Smooth muscle cell (in vitro differentiated cells): ENCODE data around the gene LRRC8C. TPM values are rescaled to one million over a fixed set of nuclear protein-coding genes. Genes with fewer than 3 reads are reported as not detected.

ENCODE experiments used
- DNase-seq: peaks from one replicate; lab custom pipeline; 2025; ENCODE audit not compliant: unreplicated experiment; lab: John Stamatoyannopoulos, UW
- H2AFZ ChIP-seq: fragments of 200-600 bp; sonication (generic); 2 replicates; pipeline ENCODE4 v1.6.0; 2016; ENCODE audit warnings: antibody characterized with exemption, low read depth, mild to moderate bottlenecking
- H3F3A ChIP-seq: fragments of 200-600 bp; sonication (generic); 2 replicates; pipeline ENCODE4 v1.6.0; 2017; ENCODE audit warnings: antibody characterized with exemption, low read depth
- H3K27ac ChIP-seq: fragments of 200-600 bp; sonication (generic); 2 replicates; pipeline ENCODE4 v1.5.1; 2016; ENCODE audit warnings: low read depth, mild to moderate bottlenecking
- H3K27me3 ChIP-seq: fragments of 200-600 bp; sonication (generic); 2 replicates; pipeline ENCODE4 v1.6.1; 2016; ENCODE audit warnings: low read depth, mild to moderate bottlenecking
- H3K36me3 ChIP-seq: fragments of 200-600 bp; sonication (generic); 2 replicates; pipeline ENCODE4 v1.5.1; 2016; ENCODE audit warnings: low read depth
- H3K4me1 ChIP-seq: fragments of 200-600 bp; sonication (generic); 2 replicates; pipeline ENCODE4 v1.5.1; 2016; ENCODE audit warnings: low read depth
- H3K4me2 ChIP-seq: fragments of 200-600 bp; sonication (generic); 2 replicates; pipeline ENCODE4 v1.6.0; 2016; ENCODE audit warnings: mild to moderate bottlenecking
- H3K4me3 ChIP-seq: fragments of 200-600 bp; sonication (generic); 2 replicates; pipeline ENCODE4 v1.5.1; 2016; ENCODE audit warnings: mild to moderate bottlenecking
- H3K79me2 ChIP-seq: fragments of 200-600 bp; sonication (generic); 2 replicates; pipeline ENCODE4 v1.6.0; 2016; ENCODE audit warnings: low read depth, mild to moderate bottlenecking
- H3K9ac ChIP-seq: fragments of 200-600 bp; sonication (generic); 2 replicates; pipeline ENCODE4 v1.6.0; 2016; ENCODE audit warnings: low read depth
- H3K9me3 ChIP-seq: fragments of 200-600 bp; sonication (generic); replicated peaks from 2 replicates; pipeline ENCODE4 v1.5.1; 2016; ENCODE audit warnings: low read depth
- H4K20me1 ChIP-seq: fragments of 200-600 bp; sonication (generic); 2 replicates; pipeline ENCODE4 v1.6.0; 2016; ENCODE audit warnings: low read depth
- CTCF ChIP-seq: fragments of 200-600 bp; sonication (generic); IDR thresholded peaks from 2 replicates; pipeline ENCODE4 v1.5.1; 2017; ENCODE audit warnings: borderline replicate concordance, mild to moderate bottlenecking, antibody characterized with exemption; ENCODE audit not compliant: insufficient read depth, poor library complexity, severe bottlenecking
- WGBS: methylation state at CpG from one replicate; pipeline ENCODE4 v1.1.7; 2016; ENCODE audit warnings: low lambda C conversion rate; 5-methylcytosine and 5-hydroxymethylcytosine counted together
- polyA plus RNA-seq: library from polyadenylated mRNA; unstranded; fragments of >200 nt; fragmentation: Nextera tagmentation; extraction: Ambion mirVana; gene quantifications from 2 replicates; pipeline ENCODE4 v1.2.1, GENCODE V29; 2016
- total RNA-seq: library from RNA; depleted of rRNA; stranded (reverse); fragments of >200 nt; gene quantifications from 2 replicates; pipeline ENCODE4 v1.2.3, GENCODE V29; 2014

LRRC8C gene
- total and polyA plus RNA-seq, 2 experiments from 2014 or later, result 2.2 to 7.2 TPM

DNA sequence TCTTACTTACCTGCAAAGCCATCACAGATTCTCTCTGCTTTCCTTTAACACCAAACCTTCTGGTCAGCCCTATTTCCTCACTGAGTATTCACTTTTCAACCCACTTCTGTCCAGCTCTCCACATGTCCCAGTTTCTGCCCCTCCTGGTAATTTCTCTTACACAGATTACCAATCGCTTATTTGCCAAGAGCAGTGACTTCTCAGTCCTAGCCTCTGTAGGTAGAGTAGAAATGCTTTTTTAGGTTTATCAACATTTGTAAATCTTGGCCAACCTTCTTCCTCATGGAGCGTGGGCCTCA lies 33.6 kb upstream of the LRRC8C start:
- H3K36me3 ChIP-seq, result no peaks in the 10 kb centered on the region
- H3K27me3 ChIP-seq, result no peaks in the 10 kb centered on the region
- no peaks in the 10 kb centered on the region for H3F3A ChIP-seq
- H2AFZ ChIP-seq, result no peak overlapping the region
- no peak overlapping the region for H3K9ac ChIP-seq
- no peak for DNase-seq
- H3K27ac ChIP-seq, result no peak overlapping the region
- no peaks in the 10 kb centered on the region for H3K4me1 ChIP-seq
- WGBS, result 89% methylated on average over 2 of the region's 2 CpGs
- H3K4me2 ChIP-seq, result no peak overlapping the region
- no peak overlapping the region for H3K4me3 ChIP-seq
- no peak for TF ChIP-seq CTCF
- no peaks in the 10 kb centered on the region for H4K20me1 ChIP-seq
- H3K9me3 ChIP-seq, result no peaks in the 10 kb centered on the region
- no peaks in the 10 kb centered on the region for H3K79me2 ChIP-seq

- 95% methylated on average over 3 of the region's 3 CpGs for WGBS
- no peaks in the 10 kb centered on the region for H3K79me2 ChIP-seq
- H4K20me1 ChIP-seq, result no peaks in the 10 kb centered on the region
- no peaks in the 10 kb centered on the region for H3F3A ChIP-seq
- no peak overlapping the region for H3K4me2 ChIP-seq
- H3K27ac ChIP-seq, result no peak overlapping the region
- H3K36me3 ChIP-seq, result no peaks in the 10 kb centered on the region
- no peak for DNase-seq
- H3K9ac ChIP-seq, result no peak overlapping the region
- TF ChIP-seq CTCF, result no peak
- H3K4me1 ChIP-seq, result no peaks in the 10 kb centered on the region
- no peaks in the 10 kb centered on the region for H3K9me3 ChIP-seq
- no peaks in the 10 kb centered on the region for H3K27me3 ChIP-seq
- H2AFZ ChIP-seq, result no peak overlapping the region
- H3K4me3 ChIP-seq, result no peak overlapping the region
Observed at GRCh38 chr1:89600451-89601224, 32.3 kb upstream of the LRRC8C start.

- Histone ChIP-seq H3K9me3 (no peaks in the 10 kb centered on the region), H3K27ac (no peak overlapping the region)
- 79% methylated on average over 6 of the region's 6 CpGs for WGBS
Observed at GRCh38 chr1:89602871-89603404, 30.0 kb upstream of the LRRC8C start.

More at GRCh38 chr1:89602871-89603404, 30.0 kb upstream of the LRRC8C start:
- no peak overlapping the region for H3K9ac ChIP-seq
- no peak for DNase-seq
- no peak overlapping the region for H3K4me2 ChIP-seq
- no peaks in the 10 kb centered on the region for H3F3A ChIP-seq
- TF ChIP-seq CTCF, result no peak
- H3K79me2 ChIP-seq, result no peaks in the 10 kb centered on the region
- no peaks in the 10 kb centered on the region for H4K20me1 ChIP-seq
- H3K4me3 ChIP-seq, result no peak overlapping the region
- no peaks in the 10 kb centered on the region for H3K36me3 ChIP-seq
- H3K27me3 ChIP-seq, result no peaks in the 10 kb centered on the region
- no peaks in the 10 kb centered on the region for H3K4me1 ChIP-seq
- no peak overlapping the region for H2AFZ ChIP-seq
